ENCODE results near the gene ZNF654. TPM values are rescaled to one million over a fixed set of nuclear protein-coding genes. Genes with fewer than 3 reads are reported as not detected.
"Not testable (repeated sequence)": the region's sequence is repeated elsewhere in the genome, so short reads cannot be mapped to it uniquely, and the experiment has no call there.

The ZNF654 gene
- total RNA-seq, 1 donor: 20.7 TPM

GRCh38 chr3:88166419-88166971 lies 107.4 kb downstream of the ZNF654 start:
- no peak overlapping the region for H3K4me3 ChIP-seq (ENCODE audit: low read depth, low read length)
- no peak for DNase-seq (ENCODE audit: low read depth)
- TF ChIP-seq CTCF (IDR thresholded peaks at IDR 0.05; ENCODE audit: insufficient read depth, low read depth, low read length): no peak

DNA sequence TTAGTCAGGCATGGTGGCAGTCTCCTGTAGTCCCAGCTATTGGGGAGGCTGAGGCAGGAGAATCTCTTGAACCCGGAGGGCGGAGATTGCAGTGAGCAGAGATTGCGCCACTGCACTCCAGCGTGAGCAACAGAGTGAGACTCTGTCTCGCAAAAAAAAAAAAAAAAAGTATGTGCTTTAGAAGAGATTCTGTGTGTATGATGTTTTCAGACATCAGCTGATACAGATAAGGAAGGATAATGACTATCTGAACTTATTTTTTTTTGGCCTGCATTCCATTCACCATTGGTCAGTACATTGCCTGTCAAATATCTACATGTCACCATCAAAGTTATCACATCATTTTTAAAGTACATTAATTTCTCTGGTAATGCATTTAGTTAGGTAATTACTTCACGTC lies 108.1 kb downstream of the ZNF654 start:
- H3K4me3 ChIP-seq (ENCODE audit: low read depth, low read length): no peak overlapping the region
- no peak for TF ChIP-seq CTCF (IDR thresholded peaks at IDR 0.05; ENCODE audit: insufficient read depth, low read depth, low read length)
- no peak for DNase-seq (ENCODE audit: low read depth)

DNA sequence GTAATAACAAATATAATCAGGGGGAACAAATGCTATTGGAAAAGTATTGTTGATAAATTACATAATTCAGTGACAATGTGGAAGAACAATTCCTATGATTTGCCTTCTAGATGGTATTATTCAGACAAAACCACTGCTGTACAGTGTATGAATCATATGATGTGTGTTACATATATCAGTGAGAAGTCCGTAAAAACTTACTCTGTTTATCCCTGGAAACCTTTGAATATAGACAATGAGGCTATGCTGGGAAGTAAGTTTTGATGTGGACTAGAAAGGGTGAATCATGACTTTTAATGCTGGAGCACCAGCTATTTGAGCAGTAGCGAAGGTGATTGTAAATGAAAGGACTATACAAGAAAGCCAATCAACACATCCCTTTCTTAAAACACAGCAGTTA lies 108.6 kb downstream of the ZNF654 start:
- no peak for DNase-seq (ENCODE audit: low read depth)
- TF ChIP-seq CTCF (IDR thresholded peaks at IDR 0.05; ENCODE audit: insufficient read depth, low read depth, low read length): no peak

DNA sequence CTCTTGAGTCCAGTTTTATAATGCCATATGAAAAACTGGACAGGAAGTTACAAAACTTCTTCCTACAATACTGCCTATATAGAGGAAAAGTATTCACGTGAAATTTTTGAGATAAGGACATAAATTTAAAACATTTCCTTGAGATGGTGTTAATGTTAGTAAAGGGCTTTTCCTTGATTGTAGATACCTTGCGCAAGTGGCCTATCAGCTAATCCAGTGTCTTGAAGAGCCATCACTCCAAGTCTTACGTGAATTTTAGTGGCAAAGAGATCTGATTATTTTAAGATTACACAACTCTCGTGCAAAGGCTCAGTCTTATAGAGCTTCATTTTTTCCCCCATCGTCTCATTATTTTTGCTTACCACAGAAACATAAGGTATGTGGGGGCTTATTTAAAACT lies 109.1 kb downstream of the ZNF654 start:
- no peak for DNase-seq (ENCODE audit: low read depth)
- no peak for TF ChIP-seq CTCF (IDR thresholded peaks at IDR 0.05; ENCODE audit: insufficient read depth, low read depth, low read length)
- H3K4me3 ChIP-seq (ENCODE audit: low read depth, low read length): no peak overlapping the region

More for the DNA sequence above, 108.6 kb downstream of the ZNF654 start:
- H3K4me3 ChIP-seq (ENCODE audit: low read depth, low read length): no peak overlapping the region

DNA sequence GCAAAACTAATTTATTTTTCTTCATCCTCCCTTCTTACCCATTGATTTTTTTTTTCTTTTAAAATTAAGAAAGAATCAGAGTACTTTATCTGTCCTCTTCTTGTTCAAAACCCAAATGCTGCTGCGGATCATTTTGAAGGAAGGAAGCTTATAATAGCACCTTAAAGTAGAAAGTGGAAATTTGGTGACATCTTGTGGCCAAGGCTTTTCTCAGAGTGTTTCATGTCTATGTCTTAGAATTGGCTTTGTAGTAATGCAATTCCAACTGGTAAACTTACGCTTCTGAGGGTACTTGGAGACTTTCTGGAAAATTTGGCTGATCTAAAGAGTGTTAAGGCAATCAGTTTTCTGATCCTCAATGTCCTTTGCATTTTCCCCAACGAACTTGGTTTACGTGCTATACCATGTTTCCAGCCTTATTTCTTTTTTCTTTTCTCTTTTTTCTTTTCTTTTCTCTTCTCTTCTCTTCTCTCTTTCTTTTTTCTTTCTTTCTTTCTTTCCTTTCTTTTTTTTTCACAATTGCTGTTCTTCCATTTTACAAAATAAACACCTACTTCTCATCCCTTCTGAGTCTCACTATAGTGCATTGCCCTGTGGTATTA lies 121.4 kb downstream of the ZNF654 start:
- peak; percentile 56 for TF ChIP-seq CTCF (IDR thresholded peaks at IDR 0.05; ENCODE audit: insufficient read depth, low read depth, low read length)
- peak; percentile 57 for DNase-seq (ENCODE audit: low read depth)
- H3K4me3 ChIP-seq (ENCODE audit: low read depth, low read length): no peak overlapping the region

- not testable (repeated sequence) for DNase-seq (ENCODE audit: low read depth); H3K4me3 ChIP-seq (ENCODE audit: low read depth, low read length)
Observed at GRCh38 chr3:88182165-88182918, 123.3 kb downstream of the ZNF654 start.

DNA sequence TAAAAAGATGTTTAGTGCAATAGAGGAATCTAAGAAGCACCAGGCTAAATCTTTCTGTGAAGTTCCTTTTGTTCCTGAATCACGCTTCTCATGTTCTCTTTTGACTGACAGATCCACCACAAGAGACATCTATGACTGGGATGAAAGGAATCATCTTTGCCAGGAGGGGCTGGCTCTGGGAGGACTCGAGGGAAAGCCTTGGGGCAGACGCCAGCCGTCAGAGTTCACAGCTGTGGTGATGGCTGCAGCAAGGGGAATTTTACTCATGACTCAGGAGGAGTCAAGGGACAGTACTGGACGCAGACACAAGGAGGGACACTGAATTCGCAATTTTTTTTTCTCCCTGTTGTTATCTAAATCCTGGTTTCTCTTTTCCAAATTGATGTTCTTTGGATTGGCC lies 129.4 kb downstream of the ZNF654 start:
- no peak overlapping the region for H3K4me3 ChIP-seq (ENCODE audit: low read depth, low read length)
- no peak for DNase-seq (ENCODE audit: low read depth)
- no peak for TF ChIP-seq CTCF (IDR thresholded peaks at IDR 0.05; ENCODE audit: insufficient read depth, low read depth, low read length)

Measured in fibroblast of villous mesenchyme (primary cell).